Ramos (cell line): ENCODE results near the gene PIEZO2.
"Not testable (repeated sequence)": the region's sequence is repeated elsewhere in the genome, so short reads cannot be mapped to it uniquely, and the experiment has no call there.

Experiments
- in situ Hi-C: fragments of 300-500 bp; cut with MboI; formaldehyde crosslinking; loops from one replicate; pipeline ENCODE4 v1.14.3; 2022; ENCODE audit warnings: low sequenced_read_pairs; ENCODE audit not compliant: unreplicated experiment

PIEZO2 gene

GRCh38 chr18:10681581-10682367 lies 467.6 kb downstream of the PIEZO2 start:
- in situ Hi-C loops, result no loop called here

- in situ Hi-C loops, result no loop called here
Measured at GRCh38 chr18:10680271-10680596, 469.1 kb downstream of the PIEZO2 start.

- in situ Hi-C loops, result no loop called here
Measured at GRCh38 chr18:10679557-10680270, 469.7 kb downstream of the PIEZO2 start.

GRCh38 chr18:10671441-10671840 lies 477.9 kb downstream of the PIEZO2 start:
- in situ Hi-C loops, result no loop called here

- in situ Hi-C loops, result no loop called here
Measured at GRCh38 chr18:10670856-10671255, 478.5 kb downstream of the PIEZO2 start.

GRCh38 chr18:10669441-10670100 lies 479.8 kb downstream of the PIEZO2 start:
- in situ Hi-C loops, result no loop called here

- in situ Hi-C loops, result no loop called here
Measured at GRCh38 chr18:10663750-10664149, 485.6 kb downstream of the PIEZO2 start.

GRCh38 chr18:10661317-10661716 lies 488.1 kb downstream of the PIEZO2 start:
- in situ Hi-C loops, result no loop called here

- in situ Hi-C loops, result no loop called here
Measured at GRCh38 chr18:10660179-10660884, 489.0 kb downstream of the PIEZO2 start.

GRCh38 chr18:10659594-10659993 lies 489.8 kb downstream of the PIEZO2 start:
- in situ Hi-C loops, result no loop called here

GRCh38 chr18:10659000-10659399 lies 490.4 kb downstream of the PIEZO2 start:
- in situ Hi-C loops, result no loop called here

GRCh38 chr18:10644003-10644402 lies 505.4 kb downstream of the PIEZO2 start:
- in situ Hi-C loops, result not testable (repeated sequence)

- in situ Hi-C loops, result not testable (repeated sequence)
Measured at GRCh38 chr18:10642915-10643524, 506.3 kb downstream of the PIEZO2 start.

GRCh38 chr18:10638539-10638885 lies 510.9 kb downstream of the PIEZO2 start:
- in situ Hi-C loops, result not testable (repeated sequence)

GRCh38 chr18:10637858-10638538 lies 511.4 kb downstream of the PIEZO2 start:
- in situ Hi-C loops, result not testable (repeated sequence)

- in situ Hi-C loops, result not testable (repeated sequence)
Measured at GRCh38 chr18:10629076-10629475, 520.3 kb downstream of the PIEZO2 start.

GRCh38 chr18:10626606-10627213 lies 522.7 kb downstream of the PIEZO2 start:
- in situ Hi-C loops, result not testable (repeated sequence)

GRCh38 chr18:10623606-10624005 lies 525.8 kb downstream of the PIEZO2 start:
- in situ Hi-C loops, result not testable (repeated sequence)

- in situ Hi-C loops, result not testable (repeated sequence)
Measured at GRCh38 chr18:10622982-10623381, 526.4 kb downstream of the PIEZO2 start.
